NT2/D1 (cell line): Measurements from ENCODE around the gene AFF1.

Source experiments
- SUZ12 ChIP-seq: IDR thresholded peaks from 2 replicates; pipeline ENCODE4 v1.6.1; 2011; ENCODE audit not compliant: insufficient read length, insufficient read depth; ENCODE audit errors: extremely low read depth
- ZNF274 ChIP-seq: IDR thresholded peaks from 2 replicates; pipeline ENCODE4 v1.6.1; 2011; ENCODE audit warnings: mild to moderate bottlenecking, low read depth, low read length

DNA sequence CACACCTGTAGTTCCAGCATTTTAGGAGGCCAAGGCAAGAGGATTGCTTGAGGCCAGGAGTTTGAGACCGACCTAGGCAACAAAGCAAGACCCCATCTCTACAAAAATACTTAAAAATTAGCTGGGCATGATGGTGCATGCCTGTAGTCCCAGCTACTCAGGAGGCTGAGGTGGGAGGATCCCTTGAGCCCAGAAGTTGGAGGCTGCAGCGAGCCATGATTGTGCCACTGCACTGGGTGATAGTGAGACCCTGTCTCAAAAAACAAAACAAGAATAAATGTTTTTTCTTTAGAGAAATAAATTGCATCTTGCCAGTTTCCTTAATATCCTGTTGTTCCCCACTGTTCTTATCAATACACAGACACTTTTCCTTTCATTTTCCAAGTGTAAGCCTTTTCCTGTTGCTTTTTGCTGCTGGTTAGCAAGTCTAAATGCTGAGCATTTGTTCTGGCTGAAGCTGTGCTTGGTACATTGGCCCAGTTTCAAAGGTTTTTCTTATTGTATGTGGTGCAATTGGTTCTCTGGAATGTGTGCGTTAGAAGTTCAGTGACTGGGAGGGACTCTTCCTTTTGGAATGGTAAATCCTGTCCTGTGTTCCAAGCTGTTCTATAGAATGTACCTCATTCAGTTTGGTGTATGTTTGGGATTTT is 98.2 kb downstream of the AFF1 start:
- no peak for TF ChIP-seq SUZ12
- TF ChIP-seq ZNF274, result no peak
